ENCODE results near the gene PGPEP1.

The PGPEP1 gene

GRCh38 chr19:18408053-18408476, 67.7 kb downstream of the PGPEP1 start:
- TF ChIP-seq FOXP2 (optimal IDR thresholded peaks at IDR 0.05; ENCODE audit: borderline replicate concordance, extremely low read depth, extremely low read length, insufficient read depth) (no peak), TAF1 (IDR thresholded peaks at IDR 0.05; ENCODE audit: borderline replicate concordance, insufficient read depth, low read length) (no peak), SIN3A (IDR thresholded peaks at IDR 0.05; ENCODE audit: borderline replicate concordance, insufficient read depth, low read length) (no peak), REST (IDR thresholded peaks at IDR 0.05; ENCODE audit: insufficient read depth in 1 of 2, low read depth in 2 of 2, low read length in 2 of 2) (no peak), POLR2AphosphoS5 (IDR thresholded peaks at IDR 0.05; ENCODE audit: low read depth, low read length) (no peak)

DNA sequence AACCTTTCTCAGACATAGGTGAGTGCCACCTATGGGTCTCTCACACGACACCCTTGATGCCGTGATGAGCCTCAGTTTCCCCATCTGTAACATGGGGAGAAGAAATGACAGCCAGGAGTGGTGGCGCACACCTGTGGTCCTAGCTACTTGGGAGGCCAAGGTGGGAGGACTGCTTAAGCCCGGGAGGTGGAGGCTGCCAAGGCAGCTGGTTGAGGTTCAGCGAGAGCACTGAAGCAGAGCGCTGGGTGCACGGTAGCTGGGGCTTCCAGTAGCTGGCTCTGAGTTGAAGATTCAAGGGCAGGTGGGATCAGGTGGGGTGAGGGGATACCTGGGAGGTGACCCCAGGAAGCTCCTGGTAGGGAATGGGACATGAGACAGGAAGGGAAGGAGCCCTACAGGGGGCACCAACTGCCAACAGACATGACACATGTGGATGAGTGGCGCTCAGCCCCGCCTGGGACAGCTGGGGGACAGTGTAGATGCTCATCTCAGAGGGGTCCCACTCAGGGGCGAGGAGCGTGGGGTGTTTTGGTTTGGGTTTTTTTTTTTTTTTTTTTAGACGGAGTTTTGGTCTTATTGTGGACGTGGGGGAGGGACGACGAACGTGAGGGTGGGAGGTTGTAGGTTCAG, 72.3 kb downstream of the PGPEP1 start:
- TF ChIP-seq FOXP2 (optimal IDR thresholded peaks at IDR 0.05; ENCODE audit: borderline replicate concordance, extremely low read depth, extremely low read length, insufficient read depth) (no peak), REST (IDR thresholded peaks at IDR 0.05; ENCODE audit: insufficient read depth in 1 of 2, low read depth in 2 of 2, low read length in 2 of 2) (no peak), POLR2AphosphoS5 (IDR thresholded peaks at IDR 0.05; ENCODE audit: low read depth, low read length) (no peak), TAF1 (IDR thresholded peaks at IDR 0.05; ENCODE audit: borderline replicate concordance, insufficient read depth, low read length) (no peak), SIN3A (IDR thresholded peaks at IDR 0.05; ENCODE audit: borderline replicate concordance, insufficient read depth, low read length) (no peak)

GRCh38 chr19:18414504-18415177, 74.2 kb downstream of the PGPEP1 start:
- no peak for TF ChIP-seq POLR2AphosphoS5 (IDR thresholded peaks at IDR 0.05; ENCODE audit: low read depth, low read length)
- no peak for TF ChIP-seq TAF1 (IDR thresholded peaks at IDR 0.05; ENCODE audit: borderline replicate concordance, insufficient read depth, low read length)
- no peak for TF ChIP-seq SIN3A (IDR thresholded peaks at IDR 0.05; ENCODE audit: borderline replicate concordance, insufficient read depth, low read length)
- no peak for TF ChIP-seq FOXP2 (optimal IDR thresholded peaks at IDR 0.05; ENCODE audit: borderline replicate concordance, extremely low read depth, extremely low read length, insufficient read depth)
- TF ChIP-seq REST (IDR thresholded peaks at IDR 0.05; ENCODE audit: insufficient read depth in 1 of 2, low read depth in 2 of 2, low read length in 2 of 2): no peak

GRCh38 chr19:18415178-18415867, 74.9 kb downstream of the PGPEP1 start:
- TF ChIP-seq POLR2AphosphoS5 (IDR thresholded peaks at IDR 0.05; ENCODE audit: low read depth, low read length) (peak; percentile 65; the same call in 1 of the 2 replicates), TAF1 (IDR thresholded peaks at IDR 0.05; ENCODE audit: borderline replicate concordance, insufficient read depth, low read length) (peak; percentile 78; the same call in 1 of the 2 replicates), REST (IDR thresholded peaks at IDR 0.05; ENCODE audit: insufficient read depth in 1 of 2, low read depth in 2 of 2, low read length in 2 of 2) (peak in 1 of 2 experiments; percentile 52; a peak in 1 of 4 replicates), FOXP2 (optimal IDR thresholded peaks at IDR 0.05; ENCODE audit: borderline replicate concordance, extremely low read depth, extremely low read length, insufficient read depth) (peak; percentile 4), SIN3A (IDR thresholded peaks at IDR 0.05; ENCODE audit: borderline replicate concordance, insufficient read depth, low read length) (peak; percentile 80; the same call in 1 of the 2 replicates)

Measured in PFSK-1 (cell line).